Liver (tissue), 3 donors: ENCODE data around the gene PRELID2.

Experiments used
- CTCF ChIP-seq: fragments of 150-350 bp; IDR thresholded peaks from 2 replicates; pipeline ENCODE4 v1.5.1; 2017; ENCODE audit warnings: improper control_type of control experiment, low read depth, low read length; ENCODE audit not compliant: missing input control
- NR2F2 ChIP-seq: IDR thresholded peaks from 2 replicates; pipeline ENCODE4 v1.6.1; 2016; ENCODE audit warnings: antibody characterized with exemption
- RAD21 ChIP-seq, 2 donors: IDR thresholded peaks; 2 replicates each; pipeline ENCODE4 v1.6.1; 2016; ENCODE audit warnings: antibody characterized with exemption in 2 of 2, mild to moderate bottlenecking in 2 of 2
- REST ChIP-seq: IDR thresholded peaks from 2 replicates; pipeline ENCODE4 v1.6.1; 2016; ENCODE audit warnings: antibody characterized with exemption, mild to moderate bottlenecking
- SP1 ChIP-seq: IDR thresholded peaks from 2 replicates; pipeline ENCODE4 v1.6.1; 2018; ENCODE audit warnings: antibody characterized with exemption, mild to moderate bottlenecking
- donor health status: healthy.
- donor health status: healthy.

GRCh38 chr5:145812877-145813276 lies 22.3 kb downstream of the PRELID2 start:
- TF ChIP-seq REST, result no peak
- no peak for TF ChIP-seq CTCF
- TF ChIP-seq RAD21 (IDR thresholded peaks at IDR 0.05), result no peak
- no peak for TF ChIP-seq NR2F2
- TF ChIP-seq SP1, result no peak
